GM13976 (cell line): Measurements from ENCODE around the gene CLDN12.

Source experiments
- DNase-seq: peaks from one replicate; pipeline ENCODE4 v3.0.0; 2012; ENCODE audit warnings: low spot score
- in situ Hi-C: fragments of 300-500 bp; cut with MboI; formaldehyde crosslinking; loops from one replicate; pipeline ENCODE4 v1.12.0; 2022; ENCODE audit warnings: low sequenced_read_pairs, mixed read lengths, inconsistent platforms; ENCODE audit not compliant: unreplicated experiment
- TF ChIP-seq, protein P1 (sequence below): IDR thresholded peaks from 2 replicates; pipeline ENCODE4 v1.5.1; 2012; ENCODE audit warnings: borderline replicate concordance, mild to moderate bottlenecking; ENCODE audit not compliant: insufficient read depth; ENCODE audit errors: extremely low read depth, missing control alignments, control extremely low read depth

CLDN12 gene

GRCh38 chr7:90409667-90410066, 6.4 kb downstream of the CLDN12 start:
- TF ChIP-seq, protein P1, sequence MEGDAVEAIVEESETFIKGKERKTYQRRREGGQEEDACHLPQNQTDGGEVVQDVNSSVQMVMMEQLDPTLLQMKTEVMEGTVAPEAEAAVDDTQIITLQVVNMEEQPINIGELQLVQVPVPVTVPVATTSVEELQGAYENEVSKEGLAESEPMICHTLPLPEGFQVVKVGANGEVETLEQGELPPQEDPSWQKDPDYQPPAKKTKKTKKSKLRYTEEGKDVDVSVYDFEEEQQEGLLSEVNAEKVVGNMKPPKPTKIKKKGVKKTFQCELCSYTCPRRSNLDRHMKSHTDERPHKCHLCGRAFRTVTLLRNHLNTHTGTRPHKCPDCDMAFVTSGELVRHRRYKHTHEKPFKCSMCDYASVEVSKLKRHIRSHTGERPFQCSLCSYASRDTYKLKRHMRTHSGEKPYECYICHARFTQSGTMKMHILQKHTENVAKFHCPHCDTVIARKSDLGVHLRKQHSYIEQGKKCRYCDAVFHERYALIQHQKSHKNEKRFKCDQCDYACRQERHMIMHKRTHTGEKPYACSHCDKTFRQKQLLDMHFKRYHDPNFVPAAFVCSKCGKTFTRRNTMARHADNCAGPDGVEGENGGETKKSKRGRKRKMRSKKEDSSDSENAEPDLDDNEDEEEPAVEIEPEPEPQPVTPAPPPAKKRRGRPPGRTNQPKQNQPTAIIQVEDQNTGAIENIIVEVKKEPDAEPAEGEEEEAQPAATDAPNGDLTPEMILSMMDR = no peak
- in situ Hi-C loops = no loop called here
- DNase-seq = no peak

DNA sequence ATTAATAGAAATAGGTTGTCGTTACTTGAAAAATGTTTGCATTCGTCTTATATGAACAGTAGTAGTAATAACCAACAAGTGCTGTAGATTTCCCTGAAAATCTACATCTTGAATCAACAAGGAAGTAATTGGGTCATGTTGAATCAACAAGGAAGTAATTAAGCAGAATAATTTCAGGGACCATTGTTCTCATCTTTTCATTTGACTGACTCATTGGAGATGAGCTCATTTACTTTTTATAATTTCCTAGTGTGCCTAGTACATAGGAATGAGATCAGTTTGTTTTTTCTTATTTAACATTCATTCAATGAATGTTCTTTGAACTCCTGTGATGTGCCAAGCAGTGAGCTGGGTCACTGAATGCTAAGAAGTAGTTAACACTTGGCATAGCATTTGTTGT, 8.2 kb downstream of the CLDN12 start:
- no peak for DNase-seq
- TF ChIP-seq, protein P1 = no peak
- in situ Hi-C loops = no loop called here

- no peak for DNase-seq
- in situ Hi-C loops = no loop called here
- TF ChIP-seq, protein P1 = peak; percentile 35
Observed at GRCh38 chr7:90412458-90413184, 9.4 kb downstream of the CLDN12 start.

DNA sequence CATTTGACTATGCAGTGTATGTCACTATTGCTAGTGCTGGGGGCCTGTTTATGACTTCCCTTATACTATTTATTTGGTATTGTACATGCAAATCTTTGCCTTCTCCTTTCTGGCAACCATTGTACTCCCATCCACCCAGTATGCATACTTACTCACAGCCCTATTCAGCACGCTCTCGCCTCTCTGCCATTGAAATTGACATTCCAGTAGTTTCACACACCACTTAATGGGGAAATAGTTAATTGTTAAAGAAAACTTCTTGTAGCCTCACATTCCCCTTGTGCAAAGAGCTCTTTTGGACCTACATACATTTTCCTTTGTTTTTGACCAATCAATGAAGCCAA, 9.9 kb downstream of the CLDN12 start:
- TF ChIP-seq, protein P1 = no peak
- in situ Hi-C loops = no loop called here
- no peak for DNase-seq

DNA sequence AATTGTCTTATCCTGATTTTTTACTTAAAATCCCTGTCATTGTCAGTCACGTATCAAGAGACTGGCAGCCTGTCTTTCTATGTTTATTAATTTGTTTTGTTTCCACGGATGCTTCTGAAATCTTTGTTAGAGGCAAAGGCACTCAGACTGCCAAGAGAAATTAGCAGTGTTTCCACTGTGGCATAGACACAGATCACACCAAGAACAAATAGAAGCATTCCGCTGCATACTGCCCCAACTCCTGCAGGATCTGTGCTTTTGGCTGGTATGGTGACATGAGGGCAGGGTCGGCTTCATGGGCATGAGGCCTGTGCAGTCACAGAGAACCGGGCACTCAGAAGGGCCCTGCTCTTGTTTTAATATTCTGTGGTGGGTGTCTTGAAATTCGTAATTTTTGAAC, 18.4 kb downstream of the CLDN12 start:
- no peak for DNase-seq
- in situ Hi-C loops = loop anchor here (10.0 kb wide), 1 partner anchor 257 kb away; no protein-coding TSS in a partner anchor
- TF ChIP-seq, protein P1 = no peak

DNA sequence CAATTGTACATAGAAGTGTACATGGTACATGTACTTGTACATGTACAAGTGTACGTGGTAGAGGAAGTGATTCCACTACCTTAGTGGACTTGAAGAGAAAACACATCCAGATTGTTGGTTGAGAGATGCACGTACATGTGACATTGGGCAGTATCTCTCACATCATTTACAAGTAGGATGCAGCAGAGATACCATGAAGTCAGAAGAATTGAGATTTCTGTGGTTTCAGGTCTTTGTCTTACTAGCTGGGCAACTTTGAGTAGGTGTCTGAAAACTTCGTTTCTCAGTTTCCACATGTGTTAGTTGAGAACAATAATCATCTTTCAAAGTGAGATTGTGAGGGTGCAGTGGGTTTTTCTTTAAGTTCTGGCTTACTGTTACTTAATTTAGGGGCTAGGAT, 21.5 kb downstream of the CLDN12 start:
- DNase-seq = peak; percentile 49
- TF ChIP-seq, protein P1 = no peak
- in situ Hi-C loops = loop anchor here (10.0 kb wide), 1 partner anchor 260 kb away; no protein-coding TSS in a partner anchor
